Activated CD4-positive, alpha-beta memory T cell treated with anti-CD3 and anti-CD28 coated beads for 36 hours (primary cell): ENCODE results near the gene ID3. TPM values are rescaled to one million over a fixed set of nuclear protein-coding genes. Genes with fewer than 3 reads are reported as not detected.
A peak's percentile ranks its signal among the peaks of the same experiment; 100 is the strongest.

Source experiments
- CTCF ChIA-PET: fragments of 350-600 bp; sonication (Branson Sonifier 250); formaldehyde crosslinking; loops from one replicate; lab custom pipeline; 2021; ENCODE audit warnings: antibody characterized with exemption, inconsistent platforms; lab: Charles Lee
- POLR2A ChIA-PET: fragments of 350-600 bp; sonication (Branson Sonifier 250); formaldehyde crosslinking; loops from one replicate; lab custom pipeline; 2021; ENCODE audit warnings: antibody characterized with exemption; lab: Charles Lee
- DNase-seq: peaks from one replicate; pipeline ENCODE4 v3.0.0-alpha.2; 2020
- H3K27ac Mint-ChIP-seq: one replicate; pipeline ENCODE4 v1.8.0; 2021; ENCODE audit warnings: mixed read lengths
- H3K27me3 Mint-ChIP-seq: one replicate; pipeline ENCODE4 v1.8.0; 2021; ENCODE audit warnings: mixed read lengths
- H3K36me3 Mint-ChIP-seq: one replicate; pipeline ENCODE4 v1.8.0; 2021; ENCODE audit warnings: mixed read lengths
- H3K4me1 Mint-ChIP-seq: one replicate; pipeline ENCODE4 v1.8.0; 2021; ENCODE audit warnings: low read depth, mixed read lengths
- H3K4me3 Mint-ChIP-seq: one replicate; pipeline ENCODE4 v1.8.0; 2021; ENCODE audit warnings: mild to moderate bottlenecking, mixed read lengths
- H3K9me3 Mint-ChIP-seq: one replicate; pipeline ENCODE4 v1.8.0; 2021; ENCODE audit warnings: mixed read lengths
- intact Hi-C: fragments of 100-400 bp; cut with micrococcal nuclease; formaldehyde crosslinking; loops from one replicate; pipeline ENCODE4 v1.15.1; 2023
- total RNA-seq, 2 experiments: library from RNA; stranded (reverse); gene quantifications; one replicate each; pipeline ENCODE4 v1.2.3, GENCODE V29; 2021

ID3 gene
- total RNA-seq, 2 experiments from 2014 or later, result 35.9 to 36.2 TPM

DNA sequence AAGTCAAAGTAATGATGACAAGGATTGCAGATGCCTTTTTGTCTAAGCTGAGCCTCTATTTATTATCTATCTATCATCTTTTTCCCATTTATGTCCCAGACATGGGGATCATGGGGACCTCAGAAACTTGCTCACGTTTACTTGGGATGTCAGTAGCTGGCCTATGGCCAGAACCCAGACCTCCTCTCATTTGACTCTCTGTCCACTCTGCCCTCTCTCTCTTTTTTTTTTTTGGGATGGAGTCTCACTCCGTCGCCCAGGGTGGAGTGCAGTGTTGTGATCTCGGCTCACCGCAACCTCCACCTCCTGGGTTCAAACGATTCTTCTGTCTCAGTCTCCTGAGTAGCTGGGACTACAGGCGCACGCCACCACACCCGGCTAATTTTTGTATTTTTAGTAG, 3.7 kb upstream of the ID3 start:
- H3K9me3 Mint-ChIP-seq, result no peaks in the 10 kb centered on the region
- H3K36me3 Mint-ChIP-seq, result peaks cover 7% of the 10 kb centered on the region
- H3K4me1 Mint-ChIP-seq, result peaks cover 25% of the 10 kb centered on the region
- ChIA-PET CTCF (interaction anchor here (1.4 to 3.5 kb wide), 4 partner anchors 9 to 74 kb away, joined by 3 to 12 read pairs (median 12); no protein-coding TSS in a partner anchor), POLR2A (no interaction called here)
- intact Hi-C loops, result no loop called here
- H3K4me3 Mint-ChIP-seq, result no peak overlapping the region
- H3K27me3 Mint-ChIP-seq, result peaks cover 11% of the 10 kb centered on the region
- DNase-seq, result no peak
- no peak overlapping the region for H3K27ac Mint-ChIP-seq

DNA sequence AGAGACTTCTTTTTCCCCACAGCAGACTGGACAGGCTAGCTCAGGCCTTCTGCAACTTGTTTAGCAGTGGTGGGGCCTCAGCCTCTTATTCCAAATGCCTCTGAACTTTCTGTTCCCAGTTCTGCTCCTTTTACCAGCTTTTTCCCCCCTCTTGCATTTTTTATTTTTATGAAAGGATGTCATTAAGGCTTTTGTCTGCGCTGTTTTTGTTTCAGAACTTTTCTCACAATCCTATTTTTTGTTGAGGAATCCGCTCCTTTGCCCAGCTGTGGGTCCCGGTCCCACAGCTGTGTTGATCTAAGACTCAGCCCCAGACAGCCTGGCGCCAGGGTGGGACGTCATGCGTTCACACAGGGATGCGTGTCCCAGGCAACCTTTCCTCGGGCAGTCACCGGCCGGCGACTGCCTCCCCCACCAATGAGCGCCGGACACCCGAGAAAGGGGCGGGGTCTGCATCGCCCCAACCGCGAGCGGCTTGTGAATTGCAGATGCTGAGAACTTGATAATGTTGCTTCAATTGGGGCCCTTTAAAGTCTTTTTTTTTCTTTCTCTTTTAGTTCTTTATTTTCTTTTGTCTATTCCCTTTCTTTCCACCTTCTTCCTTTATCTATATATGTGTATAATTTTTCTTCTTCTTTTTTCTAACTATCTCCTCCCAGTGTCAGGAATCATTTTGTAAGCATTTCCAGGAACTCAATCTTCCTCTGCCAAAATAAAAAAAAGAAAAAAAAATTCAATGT, 3.0 kb upstream of the ID3 start:
- CTCF ChIA-PET, result interaction anchor here (23.7 kb wide), 1 partner anchor 73 kb away, joined by 913 read pairs; no protein-coding TSS in a partner anchor
- H3K9me3 Mint-ChIP-seq, result no peaks in the 10 kb centered on the region
- peaks cover 11% of the 10 kb centered on the region for H3K36me3 Mint-ChIP-seq
- H3K27me3 Mint-ChIP-seq, result peaks cover 7% of the 10 kb centered on the region
- H3K4me1 Mint-ChIP-seq, result peaks cover 27% of the 10 kb centered on the region
- POLR2A ChIA-PET, result no interaction called here
- no peak overlapping the region for H3K4me3 Mint-ChIP-seq
- H3K27ac Mint-ChIP-seq, result no peak overlapping the region
- no peak for DNase-seq
- intact Hi-C loops, result no loop called here

DNA sequence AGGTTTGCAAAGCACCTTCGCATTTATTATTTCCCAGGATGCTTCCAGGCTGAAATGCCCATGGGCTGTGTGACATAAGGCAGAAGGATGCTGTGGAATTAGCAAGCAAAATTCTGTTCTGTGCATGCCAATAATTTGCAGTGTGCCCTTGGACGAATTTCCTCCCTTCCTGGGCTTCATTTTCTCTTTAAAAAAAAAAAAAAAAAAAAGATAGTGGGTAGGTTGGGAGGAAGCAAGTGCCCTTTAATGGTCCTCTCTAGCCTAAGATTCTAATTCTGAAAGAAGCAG, 2.5 kb upstream of the ID3 start:
- no peaks in the 10 kb centered on the region for H3K9me3 Mint-ChIP-seq
- CTCF ChIA-PET, result interaction anchor here (23.7 kb wide), 1 partner anchor 74 kb away, joined by 913 read pairs; no protein-coding TSS in a partner anchor
- DNase-seq, result no peak
- intact Hi-C loops, result no loop called here
- H3K4me3 Mint-ChIP-seq, result no peak overlapping the region
- H3K27ac Mint-ChIP-seq, result no peak overlapping the region
- H3K4me1 Mint-ChIP-seq, result peaks cover 30% of the 10 kb centered on the region
- POLR2A ChIA-PET, result no interaction called here
- peaks cover 5% of the 10 kb centered on the region for H3K27me3 Mint-ChIP-seq
- peaks cover 13% of the 10 kb centered on the region for H3K36me3 Mint-ChIP-seq

DNA sequence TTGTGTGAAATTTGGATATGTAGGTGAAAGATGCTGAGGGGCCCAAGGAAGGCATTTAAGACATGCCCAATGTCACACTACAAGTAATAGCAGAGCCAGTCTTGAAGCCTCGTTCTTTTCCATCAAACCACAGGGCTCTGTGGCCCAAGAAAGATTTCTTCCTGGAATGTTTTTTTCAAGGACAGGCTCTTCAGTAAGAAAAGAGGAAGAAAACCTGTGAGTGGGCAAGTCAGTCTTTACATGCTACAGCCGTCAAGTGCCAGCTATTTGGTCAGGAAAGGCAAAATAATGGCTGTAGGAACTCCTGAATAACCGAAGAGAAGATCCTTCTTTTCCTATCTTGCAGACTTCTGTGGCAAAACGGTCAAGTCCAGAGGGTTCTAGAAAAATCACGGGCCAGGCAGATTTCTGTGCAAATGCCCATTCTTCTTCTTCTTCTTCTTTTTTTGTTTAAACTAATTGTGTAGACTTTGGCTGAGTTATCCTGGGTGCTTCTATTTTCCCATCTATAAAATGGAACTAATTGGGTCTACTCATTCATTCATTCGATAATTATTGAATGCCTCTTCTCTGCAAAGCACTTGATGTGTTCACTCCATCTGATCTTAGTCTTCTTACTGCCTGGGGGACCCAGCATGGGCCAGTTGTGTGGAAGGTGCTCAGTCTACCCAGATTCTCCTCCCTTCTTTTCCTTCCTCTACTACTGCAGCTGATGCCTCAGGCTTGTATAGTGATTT, 1.9 kb upstream of the ID3 start:
- intact Hi-C loops, result no loop called here
- H3K4me1 Mint-ChIP-seq, result peaks cover 35% of the 10 kb centered on the region
- no peak for DNase-seq
- H3K27me3 Mint-ChIP-seq, result peaks cover 3% of the 10 kb centered on the region
- peaks cover 13% of the 10 kb centered on the region for H3K36me3 Mint-ChIP-seq
- H3K27ac Mint-ChIP-seq, result no peak overlapping the region
- ChIA-PET CTCF (interaction anchor here (23.7 kb wide), 1 partner anchor 74 kb away, joined by 913 read pairs; no protein-coding TSS in a partner anchor), POLR2A (no interaction called here)
- H3K9me3 Mint-ChIP-seq, result no peaks in the 10 kb centered on the region
- no peak overlapping the region for H3K4me3 Mint-ChIP-seq

DNA sequence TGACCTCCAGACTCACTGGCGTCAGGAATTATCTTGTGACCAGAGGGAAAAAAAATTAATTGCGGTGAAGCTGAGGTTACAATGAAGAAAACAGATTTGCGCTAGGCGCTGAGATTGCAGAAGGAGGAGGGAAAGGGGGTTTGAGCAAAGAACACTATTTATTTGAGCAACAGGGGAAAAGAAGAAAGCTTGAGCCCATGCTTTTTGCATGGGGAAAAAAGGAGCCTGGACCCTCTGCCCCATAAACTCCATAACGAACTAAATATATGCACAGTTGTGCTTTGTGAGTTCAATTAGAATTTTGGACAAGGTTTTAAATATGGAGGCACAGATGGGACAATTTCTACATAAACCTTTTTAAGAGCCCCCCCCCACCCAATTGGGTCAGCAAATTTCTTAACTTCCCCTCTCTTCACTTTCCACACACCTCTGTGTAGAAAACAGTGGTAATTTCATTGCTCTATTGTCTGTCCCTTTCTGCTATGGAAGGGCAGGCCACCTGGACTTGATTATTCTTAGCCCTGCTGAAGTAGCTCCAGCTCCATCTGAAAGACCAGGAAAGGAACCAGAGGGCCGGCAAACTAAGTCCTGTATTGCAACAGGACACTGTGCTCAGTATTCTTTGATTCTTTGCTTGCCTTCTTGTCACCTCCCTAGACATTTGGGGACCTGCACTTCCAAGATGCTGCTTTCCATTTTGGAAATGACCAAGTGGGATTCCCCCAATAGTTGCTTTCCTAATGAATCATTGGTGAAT, 862 bp upstream of the ID3 start:
- peaks cover 46% of the 10 kb centered on the region for H3K4me1 Mint-ChIP-seq
- POLR2A ChIA-PET, result interaction anchor here (0.7 to 2.7 kb wide), 9 partner anchors 8 to 131 kb away, joined by 3 to 16 read pairs (median 6); partner anchors contain the start of gene RPL11
- H3K36me3 Mint-ChIP-seq, result peaks cover 13% of the 10 kb centered on the region
- no peaks in the 10 kb centered on the region for H3K9me3 Mint-ChIP-seq
- peak overlapping the region; percentile 73 for H3K27ac Mint-ChIP-seq
- no peaks in the 10 kb centered on the region for H3K27me3 Mint-ChIP-seq
- H3K4me3 Mint-ChIP-seq, result peak overlapping the region; percentile 91
- intact Hi-C loops, result loop anchor here (1.0 to 2.0 kb wide), 5 partner anchors 17 to 191 kb away; partner anchors contain the start of gene ZNF436
- CTCF ChIA-PET, result interaction anchor here (0.6 to 23.7 kb wide), 8 partner anchors 8 to 209 kb away, joined by 3 to 913 read pairs (median 6); no protein-coding TSS in a partner anchor
- DNase-seq, result no peak

DNA sequence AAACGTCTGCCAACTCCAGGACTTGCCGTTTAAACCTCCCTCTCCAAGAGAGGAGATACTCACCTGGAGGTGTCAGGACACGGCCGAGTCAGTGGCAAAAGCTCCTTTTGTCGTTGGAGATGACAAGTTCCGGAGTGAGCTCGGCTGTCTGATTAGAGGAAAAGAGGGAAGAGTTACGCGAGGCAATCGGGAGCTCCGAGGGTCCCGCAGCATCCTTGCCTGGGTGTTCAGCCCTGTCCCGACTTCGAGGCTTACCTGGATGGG, 497 bp downstream of the ID3 start:
- Mint-ChIP-seq H3K4me3 (peak overlapping the region; percentile 91), H3K4me1 (peaks cover 55% of the 10 kb centered on the region), H3K36me3 (peaks cover 13% of the 10 kb centered on the region), H3K27me3 (no peaks in the 10 kb centered on the region), H3K9me3 (no peaks in the 10 kb centered on the region), H3K27ac (peak overlapping the region; percentile 73)
- CTCF ChIA-PET, result interaction anchor here (1.1 to 23.7 kb wide), 10 partner anchors 14 to 133 kb away, joined by 3 to 913 read pairs (median 6); partner anchors contain the start of genes E2F2 and RPL11
- intact Hi-C loops, result loop anchor here (1.0 to 2.0 kb wide), 5 partner anchors 18 to 190 kb away; partner anchors contain the start of gene ZNF436
- peak; percentile 35 for DNase-seq
- POLR2A ChIA-PET, result interaction anchor here (1.4 to 2.7 kb wide), 8 partner anchors 9 to 133 kb away, joined by 5 to 16 read pairs (median 7); partner anchors contain the start of gene RPL11

DNA sequence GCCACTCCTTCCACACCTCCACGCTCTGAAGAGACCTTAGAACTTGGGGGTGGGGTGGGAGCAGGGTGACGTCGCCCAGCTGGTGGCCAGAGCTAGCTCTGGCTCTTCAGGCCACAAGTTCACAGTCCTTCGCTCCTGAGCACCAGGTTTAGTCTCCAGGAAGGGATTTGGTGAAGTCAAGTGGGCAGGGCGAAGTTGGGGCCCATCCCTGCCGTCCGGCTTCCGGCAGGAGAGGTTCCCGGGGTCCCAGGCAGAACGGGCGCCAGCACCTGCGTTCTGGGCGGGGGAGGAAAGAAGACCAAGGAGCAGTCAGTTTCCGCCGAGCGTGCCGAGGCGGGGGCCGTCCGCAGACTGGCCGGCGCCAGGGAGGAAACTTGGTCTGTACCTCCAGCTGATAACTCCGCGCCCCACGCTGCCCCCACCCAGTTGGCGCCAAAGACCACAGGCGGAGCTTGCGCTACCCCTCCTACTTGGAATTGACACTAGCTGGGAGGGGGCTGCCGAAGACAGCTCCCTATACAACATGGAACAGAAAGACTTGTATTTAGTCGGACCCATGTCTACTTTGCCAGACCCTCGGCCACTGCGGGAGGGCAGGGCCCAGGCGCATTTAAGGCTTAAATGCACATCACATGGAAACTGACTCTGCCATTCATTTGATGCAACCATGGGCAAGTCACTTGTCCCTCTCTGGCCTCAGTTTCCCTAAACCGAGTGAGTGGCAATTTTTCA, 995 bp downstream of the ID3 start:
- ChIA-PET POLR2A (interaction anchor here (1.0 to 2.7 kb wide), 11 partner anchors 10 to 133 kb away, joined by 3 to 16 read pairs (median 6); partner anchors contain the start of gene RPL11), CTCF (interaction anchor here (0.6 to 23.7 kb wide), 13 partner anchors 8 to 134 kb away, joined by 3 to 913 read pairs (median 5); partner anchors contain the start of genes E2F2 and RPL11)
- no peaks in the 10 kb centered on the region for H3K9me3 Mint-ChIP-seq
- H3K27me3 Mint-ChIP-seq, result no peaks in the 10 kb centered on the region
- peak; percentile 66 for DNase-seq
- peak overlapping the region; percentile 73 for H3K27ac Mint-ChIP-seq
- intact Hi-C loops, result loop anchor here (2.0 kb wide), 3 partner anchors 60 to 190 kb away; partner anchors contain the start of gene ZNF436
- peaks cover 58% of the 10 kb centered on the region for H3K4me1 Mint-ChIP-seq
- H3K36me3 Mint-ChIP-seq, result peaks cover 13% of the 10 kb centered on the region
- peak overlapping the region; percentile 91 for H3K4me3 Mint-ChIP-seq

DNA sequence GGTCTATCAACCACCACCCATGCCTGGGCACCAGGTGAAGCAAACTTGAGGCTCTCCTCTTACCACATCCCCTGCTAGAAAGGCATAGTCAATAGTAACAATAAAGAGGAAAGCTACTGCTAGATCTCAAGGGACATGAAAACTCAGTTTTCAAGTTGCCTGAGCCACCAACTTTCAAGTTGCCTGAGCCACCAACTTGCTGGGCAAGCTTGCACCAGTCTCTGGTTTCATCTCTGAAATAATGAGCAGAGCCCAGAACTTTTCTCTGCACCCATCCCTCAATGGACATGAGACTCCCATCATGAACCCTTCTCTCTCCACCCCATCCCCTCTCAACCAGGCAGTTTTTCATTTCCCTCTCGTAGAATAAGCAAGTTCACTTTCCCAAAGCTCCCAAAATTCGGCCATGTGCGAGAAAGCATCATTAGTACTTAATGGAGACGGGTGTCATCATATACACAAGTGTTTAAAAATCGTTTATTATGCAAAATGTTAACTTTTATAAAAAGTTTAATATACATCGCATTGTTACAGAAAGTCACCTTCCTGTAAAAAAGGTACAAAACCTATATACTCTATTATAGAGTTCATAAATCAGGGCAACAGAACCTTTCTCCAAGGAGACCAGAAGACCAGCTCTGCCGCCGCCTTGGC, 1.7 kb downstream of the ID3 start:
- Mint-ChIP-seq H3K36me3 (peaks cover 13% of the 10 kb centered on the region), H3K27me3 (no peaks in the 10 kb centered on the region), H3K9me3 (no peaks in the 10 kb centered on the region), H3K4me1 (peaks cover 58% of the 10 kb centered on the region), H3K4me3 (peak overlapping the region; percentile 91), H3K27ac (peak overlapping the region; percentile 73)
- ChIA-PET CTCF (interaction anchor here (0.9 to 23.7 kb wide), 9 partner anchors 13 to 134 kb away, joined by 3 to 913 read pairs (median 5); partner anchors contain the start of genes E2F2 and RPL11), POLR2A (interaction anchor here (1.0 to 2.7 kb wide), 6 partner anchors 25 to 80 kb away, joined by 3 to 8 read pairs (median 3); no protein-coding TSS in a partner anchor)
- DNase-seq, result no peak
- intact Hi-C loops, result loop anchor here (2.0 kb wide), 4 partner anchors 25 to 189 kb away; partner anchors contain the start of gene ZNF436

DNA sequence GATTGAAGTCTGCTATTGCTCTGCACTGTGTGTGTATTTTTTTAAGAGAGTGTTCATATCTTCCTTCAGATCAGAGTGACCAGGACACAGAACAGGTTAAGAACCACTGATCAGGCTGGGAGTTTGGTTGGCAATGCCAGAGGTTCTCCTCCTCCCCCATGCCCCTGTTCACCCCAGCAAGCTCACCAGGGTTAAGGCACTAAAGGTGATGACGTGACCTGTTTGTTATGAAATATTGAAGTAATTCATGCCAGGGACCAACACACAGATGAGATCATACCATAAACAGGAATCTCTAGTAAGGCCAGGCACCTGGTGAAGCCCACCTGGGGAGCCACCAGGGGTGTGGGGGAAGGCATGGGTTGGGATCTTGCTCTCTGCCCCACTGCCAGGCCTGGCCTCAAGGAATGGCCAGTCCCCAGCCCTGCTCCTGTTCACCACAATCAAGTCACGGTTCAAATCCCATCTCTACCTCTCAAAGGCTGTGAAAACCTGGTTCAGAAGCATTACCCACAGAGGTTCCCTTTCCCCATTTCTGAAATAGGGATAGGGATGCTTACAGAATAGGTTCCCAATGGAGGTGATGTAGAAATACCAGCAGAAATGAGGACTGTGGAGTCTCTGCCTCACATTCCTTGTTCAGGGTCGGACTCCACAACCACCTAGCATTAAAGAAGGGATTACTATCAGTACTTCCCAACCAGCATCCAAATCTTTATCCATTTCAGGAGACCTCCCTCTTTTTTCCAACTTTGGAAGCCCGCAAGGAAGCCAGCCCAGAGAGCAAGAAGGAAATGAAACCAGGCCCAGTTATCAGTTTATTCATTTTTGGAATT, 2.4 kb downstream of the ID3 start:
- Mint-ChIP-seq H3K9me3 (no peaks in the 10 kb centered on the region), H3K4me1 (peaks cover 53% of the 10 kb centered on the region), H3K4me3 (peak overlapping the region; percentile 91), H3K27me3 (no peaks in the 10 kb centered on the region), H3K27ac (peak overlapping the region; percentile 73), H3K36me3 (peaks cover 13% of the 10 kb centered on the region)
- no peak for DNase-seq
- ChIA-PET POLR2A (interaction anchor here (1.0 to 2.2 kb wide), 3 partner anchors 64 to 81 kb away, joined by 3 to 12 read pairs (median 3); no protein-coding TSS in a partner anchor), CTCF (interaction anchor here (1.0 to 23.7 kb wide), 6 partner anchors 16 to 79 kb away, joined by 3 to 913 read pairs (median 8); no protein-coding TSS in a partner anchor)
- intact Hi-C loops, result loop anchor here (2.0 kb wide), 1 partner anchor 24 kb away; no protein-coding TSS in a partner anchor
